HepG2 (cell line): ENCODE measurements around the gene ITGA2.

ENCODE experiments used
- CBX2 ChIP-seq, 2 experiments: fragments of 200-600 bp in 1 of 2; sonication (generic); formaldehyde crosslinking in 1 of 2; IDR thresholded peaks; 2 replicates each; pipeline versions ENCODE4 v1.7.0 to v1.8.1; 2018 to 2022; ENCODE audit warnings: low read depth in 2 of 2, low read length in 1 of 2, mild to moderate bottlenecking in 1 of 2, missing genetic modification reagents in 1 of 2
- EZH2 ChIP-seq: conservative IDR thresholded peaks from 2 replicates; pipeline ENCODE4 v1.6.1; 2012; ENCODE audit warnings: mild to moderate bottlenecking, low read depth, low read length, moderate library complexity
- HOXA7 ChIP-seq: sonication (generic); formaldehyde crosslinking; IDR thresholded peaks from 2 replicates; pipeline ENCODE4 v1.8.1; 2022; ENCODE audit warnings: mild to moderate bottlenecking, missing genetic modification reagents, moderate library complexity
- POLR2A ChIP-seq, 2 experiments: IDR thresholded peaks; 2 replicates each; pipeline ENCODE4 v1.6.1; 2011; ENCODE audit warnings: low read depth in 2 of 2, low read length in 2 of 2, mild to moderate bottlenecking in 1 of 2, moderate library complexity in 1 of 2; ENCODE audit not compliant: insufficient read depth in 1 of 2
- ZBTB49 ChIP-seq: sonication (generic); formaldehyde crosslinking; IDR thresholded peaks from 2 replicates; pipeline ENCODE4 v1.4.0; 2020; ENCODE audit warnings: missing genetic modification reagents, borderline replicate concordance
- ZNF577 ChIP-seq: sonication (generic); formaldehyde crosslinking; IDR thresholded peaks from 2 replicates; pipeline ENCODE4 v1.4.0; 2020; ENCODE audit warnings: mild to moderate bottlenecking, low read depth, missing genetic modification reagents, borderline replicate concordance

GRCh38 chr5:53118879-53119278 is 129.7 kb downstream of the ITGA2 start:
- TF ChIP-seq POLR2A (IDR thresholded peaks at IDR 0.05; ENCODE audit: insufficient read depth in 1 of 2, low read depth in 2 of 2, low read length in 2 of 2), result no peak
- TF ChIP-seq EZH2, result no peak
- no peak for TF ChIP-seq CBX2 (IDR thresholded peaks at IDR 0.05; ENCODE audit: low read depth, low read length)
- no peak for TF ChIP-seq CBX2 (CRISPR knock-in tag; IDR thresholded peaks at IDR 0.05; ENCODE audit: low read depth)
- TF ChIP-seq ZNF577 (CRISPR knock-in tag), result no peak
- no peak for TF ChIP-seq ZBTB49
- no peak for TF ChIP-seq HOXA7 (CRISPR knock-in tag)
